ENCODE measurements around the gene ZNF474.

The ZNF474 gene

GRCh38 chr5:122164831-122165558 lies 35.6 kb downstream of the ZNF474 start:
- Histone ChIP-seq H3K4me2 (no peak overlapping the region), H3K27ac (no peak overlapping the region), H3K4me1 (no peaks in the 10 kb centered on the region), H3K9me3 (no peaks in the 10 kb centered on the region), H3K9ac (no peak overlapping the region), H3K4me3 (no peak overlapping the region), H3K27me3 (no peaks in the 10 kb centered on the region), H3K36me3 (no peaks in the 10 kb centered on the region), H4K20me1 (no peaks in the 10 kb centered on the region)
- TF ChIP-seq Cebpa-rat (IDR thresholded peaks at IDR 0.05) = no peak

- Histone ChIP-seq H3K27ac (no peak overlapping the region), H3K36me3 (no peaks in the 10 kb centered on the region), H3K4me3 (no peak overlapping the region), H3K9me3 (no peaks in the 10 kb centered on the region), H3K27me3 (no peaks in the 10 kb centered on the region), H3K4me1 (no peaks in the 10 kb centered on the region), H3K4me2 (no peak overlapping the region), H3K9ac (no peak overlapping the region), H4K20me1 (no peaks in the 10 kb centered on the region)
- TF ChIP-seq Cebpa-rat (IDR thresholded peaks at IDR 0.05) = no peak
Observed at GRCh38 chr5:122165559-122166078, 36.3 kb downstream of the ZNF474 start.

GRCh38 chr5:122169350-122170103 lies 40.2 kb downstream of the ZNF474 start:
- Histone ChIP-seq H3K36me3 (no peaks in the 10 kb centered on the region), H3K4me3 (no peak overlapping the region), H3K4me2 (no peak overlapping the region), H3K27me3 (no peaks in the 10 kb centered on the region), H4K20me1 (no peaks in the 10 kb centered on the region), H3K9ac (no peak overlapping the region), H3K9me3 (no peaks in the 10 kb centered on the region), H3K27ac (no peak overlapping the region), H3K4me1 (peaks cover 7% of the 10 kb centered on the region; the same call in 1 of the 2 replicates)
- TF ChIP-seq Cebpa-rat (IDR thresholded peaks at IDR 0.05) = no peak

GRCh38 chr5:122170620-122171019 lies 41.3 kb downstream of the ZNF474 start:
- no peak for TF ChIP-seq Cebpa-rat (IDR thresholded peaks at IDR 0.05)
- H3K36me3 ChIP-seq = no peaks in the 10 kb centered on the region
- no peaks in the 10 kb centered on the region for H4K20me1 ChIP-seq
- no peak overlapping the region for H3K27ac ChIP-seq
- no peaks in the 10 kb centered on the region for H3K9me3 ChIP-seq
- H3K4me2 ChIP-seq = no peak overlapping the region
- no peak overlapping the region for H3K4me3 ChIP-seq
- H3K4me1 ChIP-seq = peaks cover 7% of the 10 kb centered on the region; the same call in 1 of the 2 replicates
- H3K9ac ChIP-seq = no peak overlapping the region
- H3K27me3 ChIP-seq = no peaks in the 10 kb centered on the region

- H3K4me1 ChIP-seq = peaks cover 7% of the 10 kb centered on the region; the same call in 1 of the 2 replicates
- no peak for TF ChIP-seq Cebpa-rat (IDR thresholded peaks at IDR 0.05)
- H3K4me2 ChIP-seq = no peak overlapping the region
- H3K36me3 ChIP-seq = no peaks in the 10 kb centered on the region
- H3K9me3 ChIP-seq = no peaks in the 10 kb centered on the region
- H3K27me3 ChIP-seq = no peaks in the 10 kb centered on the region
- no peaks in the 10 kb centered on the region for H4K20me1 ChIP-seq
- no peak overlapping the region for H3K9ac ChIP-seq
- H3K4me3 ChIP-seq = no peak overlapping the region
- H3K27ac ChIP-seq = no peak overlapping the region
Observed at GRCh38 chr5:122172207-122172606, 42.9 kb downstream of the ZNF474 start.

GRCh38 chr5:122173474-122174415 lies 44.4 kb downstream of the ZNF474 start:
- no peak for TF ChIP-seq Cebpa-rat (IDR thresholded peaks at IDR 0.05)
- peaks cover 7% of the 10 kb centered on the region; the same call in 1 of the 2 replicates for H3K4me1 ChIP-seq
- no peaks in the 10 kb centered on the region for H3K9me3 ChIP-seq
- no peak overlapping the region for H3K4me3 ChIP-seq
- no peaks in the 10 kb centered on the region for H3K27me3 ChIP-seq
- no peaks in the 10 kb centered on the region for H4K20me1 ChIP-seq
- H3K27ac ChIP-seq = no peak overlapping the region
- H3K9ac ChIP-seq = no peak overlapping the region
- H3K36me3 ChIP-seq = no peaks in the 10 kb centered on the region
- peak overlapping the region; percentile 11; the same call in 1 of the 2 replicates for H3K4me2 ChIP-seq

- H3K9ac ChIP-seq = no peak overlapping the region
- H3K4me3 ChIP-seq = no peak overlapping the region
- no peaks in the 10 kb centered on the region for H3K9me3 ChIP-seq
- no peaks in the 10 kb centered on the region for H3K27me3 ChIP-seq
- H4K20me1 ChIP-seq = no peaks in the 10 kb centered on the region
- H3K36me3 ChIP-seq = no peaks in the 10 kb centered on the region
- no peak overlapping the region for H3K4me2 ChIP-seq
- no peak for TF ChIP-seq Cebpa-rat (IDR thresholded peaks at IDR 0.05)
- H3K27ac ChIP-seq = no peak overlapping the region
- peaks cover 7% of the 10 kb centered on the region; the same call in 1 of the 2 replicates for H3K4me1 ChIP-seq
Observed at GRCh38 chr5:122175091-122175490, 45.7 kb downstream of the ZNF474 start.

- H3K4me3 ChIP-seq = no peak overlapping the region
- H3K27me3 ChIP-seq = no peaks in the 10 kb centered on the region
- H3K4me1 ChIP-seq = peaks cover 7% of the 10 kb centered on the region; the same call in 1 of the 2 replicates
- TF ChIP-seq Cebpa-rat (IDR thresholded peaks at IDR 0.05) = no peak
- no peak overlapping the region for H3K27ac ChIP-seq
- H3K4me2 ChIP-seq = no peak overlapping the region
- H4K20me1 ChIP-seq = no peaks in the 10 kb centered on the region
- H3K9me3 ChIP-seq = no peaks in the 10 kb centered on the region
- no peaks in the 10 kb centered on the region for H3K36me3 ChIP-seq
- H3K9ac ChIP-seq = no peak overlapping the region
Observed at GRCh38 chr5:122175852-122176251, 46.5 kb downstream of the ZNF474 start.

- Histone ChIP-seq H3K4me3 (no peak overlapping the region), H3K27me3 (no peaks in the 10 kb centered on the region), H3K9me3 (no peaks in the 10 kb centered on the region), H3K9ac (no peak overlapping the region), H3K4me2 (no peak overlapping the region), H4K20me1 (no peaks in the 10 kb centered on the region), H3K4me1 (peaks cover 7% of the 10 kb centered on the region; the same call in 1 of the 2 replicates), H3K36me3 (no peaks in the 10 kb centered on the region), H3K27ac (no peak overlapping the region)
- no peak for TF ChIP-seq Cebpa-rat (IDR thresholded peaks at IDR 0.05)
Observed at GRCh38 chr5:122177161-122177560, 47.8 kb downstream of the ZNF474 start.
